Measurements from ENCODE around the gene CRISP3. TPM values are rescaled to one million over a fixed set of nuclear protein-coding genes. Genes with fewer than 3 reads are reported as not detected.
"Not testable (repeated sequence)": the region's sequence is repeated elsewhere in the genome, so short reads cannot be mapped to it uniquely, and the experiment has no call there.

The CRISP3 gene
- not detected in 2 replicates for total RNA-seq (2014; rRNA removed; shearing (Covaris generic))

- DNase-seq (ENCODE audit: low spot score): no peak
These were observed at the start of gene CRISP3 for GRCh38 chr6:49744259-49744658. CRISP3 (minus strand) TSS chr6:49744388; CDS start chr6:49744367, 21 bp downstream.

- no peak for DNase-seq (ENCODE audit: low spot score)
These were observed 46.2 kb upstream of the CRISP3 start for GRCh38 chr6:49790341-49790740.

GRCh38 chr6:49787176-49787575 is 43.0 kb upstream of the CRISP3 start, which contains the start of gene PGK2:
PGK2 (minus strand) TSS chr6:49787285; CDS start chr6:49787187, 98 bp downstream.
- DNase-seq (ENCODE audit: low spot score): peak; percentile 51

- no peak for DNase-seq (ENCODE audit: low spot score)
These were observed 40.1 kb upstream of the CRISP3 start for GRCh38 chr6:49784272-49784671.

- no peak for DNase-seq (ENCODE audit: low spot score)
These were observed 38.5 kb upstream of the CRISP3 start for GRCh38 chr6:49782725-49783124.

- DNase-seq (ENCODE audit: low spot score): no peak
These were observed 38.1 kb upstream of the CRISP3 start for GRCh38 chr6:49782293-49782692.

- DNase-seq (ENCODE audit: low spot score): no peak
These were observed 32.3 kb upstream of the CRISP3 start for GRCh38 chr6:49776444-49776843.

- DNase-seq (ENCODE audit: low spot score): no peak
These were observed 30.9 kb upstream of the CRISP3 start for GRCh38 chr6:49775043-49775442.

- no peak for DNase-seq (ENCODE audit: low spot score)
These were observed 28.1 kb upstream of the CRISP3 start for GRCh38 chr6:49772285-49772684.

- no peak for DNase-seq (ENCODE audit: low spot score)
These were observed 22.6 kb upstream of the CRISP3 start for GRCh38 chr6:49766762-49767161.

- no peak for DNase-seq (ENCODE audit: low spot score)
These were observed 20.5 kb upstream of the CRISP3 start for GRCh38 chr6:49764571-49765236.

GRCh38 chr6:49743429-49743828 is 759 bp downstream of the CRISP3 start:
- no peak for DNase-seq (ENCODE audit: low spot score)

- DNase-seq (ENCODE audit: low spot score): no peak
These were observed 4.8 kb downstream of the CRISP3 start for GRCh38 chr6:49739423-49739822.

- no peak for DNase-seq (ENCODE audit: low spot score)
These were observed 8.1 kb downstream of the CRISP3 start for GRCh38 chr6:49736017-49736508.

GRCh38 chr6:49733680-49734079 is 10.5 kb downstream of the CRISP3 start:
- DNase-seq (ENCODE audit: low spot score): no peak

- no peak for DNase-seq (ENCODE audit: low spot score)
These were observed 11.4 kb downstream of the CRISP3 start for GRCh38 chr6:49732781-49733180.

GRCh38 chr6:49730251-49730650 is 13.9 kb downstream of the CRISP3 start:
- DNase-seq (ENCODE audit: low spot score): no peak

- DNase-seq (ENCODE audit: low spot score): not testable (repeated sequence)
These were observed 20.3 kb downstream of the CRISP3 start for GRCh38 chr6:49723917-49724316.

- no peak for DNase-seq (ENCODE audit: low spot score)
These were observed 22.9 kb downstream of the CRISP3 start for GRCh38 chr6:49721297-49721696.

- no peak for DNase-seq (ENCODE audit: low spot score)
These were observed 23.8 kb downstream of the CRISP3 start for GRCh38 chr6:49720372-49720771.

- no peak for DNase-seq (ENCODE audit: low spot score)
These were observed 30.8 kb downstream of the CRISP3 start, which contains the start of gene CRISP2 for GRCh38 chr6:49713346-49713745. CRISP2 (minus strand) TSS chr6:49713543; CDS start chr6:49709196, 4,347 bp downstream.

- DNase-seq (ENCODE audit: low spot score): no peak
These were observed 45.7 kb downstream of the CRISP3 start for GRCh38 chr6:49698478-49698877.

- no peak for DNase-seq (ENCODE audit: low spot score)
These were observed 50.7 kb downstream of the CRISP3 start for GRCh38 chr6:49693512-49693911.

All from HT-29 (cell line).